GM18868 (cell line): ENCODE results near the gene SLC5A2.
"Not testable (repeated sequence)": the region's sequence is repeated elsewhere in the genome, so short reads cannot be mapped to it uniquely, and the experiment has no call there.

Experiments used
- ATAC-seq: cut with Tn5 transposase; IDR thresholded peaks from one replicate; pipeline ENCODE4 v1.9.1; 2021; ENCODE audit warnings: mild to moderate bottlenecking, moderate library complexity; ENCODE audit not compliant: unreplicated experiment

Gene SLC5A2

GRCh38 chr16:31491778-31492418, 9.0 kb downstream of the SLC5A2 start:
- no peak for ATAC-seq

GRCh38 chr16:31493506-31494125, 10.7 kb downstream of the SLC5A2 start:
- ATAC-seq: no peak

- ATAC-seq: no peak
Measured at GRCh38 chr16:31496670-31497069, 13.7 kb downstream of the SLC5A2 start.

GRCh38 chr16:31498493-31498892, 15.6 kb downstream of the SLC5A2 start:
- ATAC-seq: no peak

- no peak for ATAC-seq
Measured at GRCh38 chr16:31499928-31500327, 17.0 kb downstream of the SLC5A2 start.

- no peak for ATAC-seq
Measured at GRCh38 chr16:31501226-31501965, 18.5 kb downstream of the SLC5A2 start.

- ATAC-seq: no peak
Measured at GRCh38 chr16:31501966-31502348, 19.0 kb downstream of the SLC5A2 start.

- no peak for ATAC-seq
Measured at GRCh38 chr16:31502981-31503380, 20.1 kb downstream of the SLC5A2 start.

- not testable (repeated sequence) for ATAC-seq
Measured at GRCh38 chr16:31503555-31503954, 20.6 kb downstream of the SLC5A2 start.

GRCh38 chr16:31504159-31504558, 21.2 kb downstream of the SLC5A2 start:
- no peak for ATAC-seq

GRCh38 chr16:31505483-31505882, 22.6 kb downstream of the SLC5A2 start:
- peak; percentile 61 for ATAC-seq

- ATAC-seq: no peak
Measured at GRCh38 chr16:31507617-31507928, 24.6 kb downstream of the SLC5A2 start.

- peak; percentile 86 for ATAC-seq
Measured at GRCh38 chr16:31507929-31508705, 25.2 kb downstream of the SLC5A2 start, which contains the start of gene RUSF1. Gene RUSF1 (minus strand): TSS chr16:31508391. CDS start chr16:31508373, 18 bp downstream.

- no peak for ATAC-seq
Measured at GRCh38 chr16:31508706-31509195, 25.8 kb downstream of the SLC5A2 start.

- ATAC-seq: no peak
Measured at GRCh38 chr16:31513126-31513525, 30.2 kb downstream of the SLC5A2 start.

GRCh38 chr16:31513884-31514283, 31.0 kb downstream of the SLC5A2 start:
- no peak for ATAC-seq

- ATAC-seq: no peak
Measured at GRCh38 chr16:31517800-31518402, 35.0 kb downstream of the SLC5A2 start.

GRCh38 chr16:31519759-31520431, 37.0 kb downstream of the SLC5A2 start:
- ATAC-seq: no peak

- no peak for ATAC-seq
Measured at GRCh38 chr16:31521368-31521767, 38.4 kb downstream of the SLC5A2 start.

GRCh38 chr16:31522071-31522470, 39.1 kb downstream of the SLC5A2 start:
- no peak for ATAC-seq
